Measurements from ENCODE around the gene EVL.

- TF ChIP-seq GATA3 (IDR thresholded peaks at IDR 0.05; ENCODE audit: low read depth, low read length) (no peak), GATA2 (IDR thresholded peaks at IDR 0.05; ENCODE audit: low read depth, low read length) (no peak)
Measured at GRCh38 chr14:100138082-100138787, 73.0 kb downstream of the EVL start.
